Neural cell (in vitro differentiated cells): ENCODE data around the gene ITPA. TPM values are rescaled to one million over a fixed set of nuclear protein-coding genes. Genes with fewer than 3 reads are reported as not detected.

Experiments used
- H2AFZ ChIP-seq: fragments of 200-600, 300-800 bp; sonication (generic), shearing (Covaris generic); 2 replicates; pipeline ENCODE4 v1.6.0; 2014; ENCODE audit warnings: low read depth, mild to moderate bottlenecking, antibody characterized with exemption, low read length, moderate library complexity
- H3F3A ChIP-seq: fragments of 200-600 bp; shearing (Covaris generic); 2 replicates; pipeline ENCODE4 v1.6.1; 2016; ENCODE audit warnings: mild to moderate bottlenecking, moderate library complexity, mixed read lengths, antibody characterized with exemption, low read length; ENCODE audit not compliant: insufficient read depth, poor library complexity, severe bottlenecking
- H3K27ac ChIP-seq: fragments of 200-600, 300-800 bp; sonication (generic), shearing (Covaris generic); 2 replicates; pipeline ENCODE4 v1.5.1; 2014; ENCODE audit warnings: mild to moderate bottlenecking, low read length, moderate library complexity
- H3K27me3 ChIP-seq: fragments of 300-800, 200-600 bp; sonication (generic), shearing (Covaris generic); 2 replicates; pipeline ENCODE4 v1.6.0; 2014; ENCODE audit warnings: mild to moderate bottlenecking, low read depth, low read length, moderate library complexity; ENCODE audit not compliant: insufficient read depth
- H3K36me3 ChIP-seq: fragments of 300-800, 200-600 bp; sonication (generic), shearing (Covaris generic); 2 replicates; pipeline ENCODE4 v1.5.1; 2014; ENCODE audit warnings: mild to moderate bottlenecking, antibody characterized with exemption, low read length, moderate library complexity; ENCODE audit not compliant: insufficient read depth
- H3K4me2 ChIP-seq: fragments of 300-800, 200-600 bp; sonication (generic), shearing (Covaris generic); 2 replicates; pipeline ENCODE4 v1.6.0; 2014; ENCODE audit warnings: mild to moderate bottlenecking, low read length
- H3K4me3 ChIP-seq: fragments of 300-800, 200-600 bp; sonication (generic), shearing (Covaris generic); 2 replicates; pipeline ENCODE4 v1.5.1; 2014; ENCODE audit warnings: mild to moderate bottlenecking, low read length, moderate library complexity
- H3K79me2 ChIP-seq: fragments of 200-600 bp; shearing (Covaris generic); replicated peaks from 2 replicates; pipeline ENCODE4 v1.6.0; 2014; ENCODE audit warnings: mild to moderate bottlenecking, low read length, moderate library complexity; ENCODE audit not compliant: insufficient read depth
- H3K9ac ChIP-seq: fragments of 300-800, 200-600 bp; sonication (generic), shearing (Covaris generic); 2 replicates; pipeline ENCODE4 v1.6.1; 2016; ENCODE audit warnings: mild to moderate bottlenecking, low read length, mixed read lengths
- H3K9me2 ChIP-seq: fragments of 200-600 bp; shearing (Covaris generic); 2 replicates; pipeline ENCODE4 v1.6.1; 2016; ENCODE audit warnings: mild to moderate bottlenecking, low read length, mixed read lengths; ENCODE audit not compliant: insufficient read depth
- H3K9me3 ChIP-seq: fragments of 200-600, 300-800 bp; sonication (generic), shearing (Covaris generic); 2 replicates; pipeline ENCODE4 v1.6.1; 2016; ENCODE audit warnings: mild to moderate bottlenecking, mixed run types, low read length, moderate library complexity, mixed read lengths
- H4K20me1 ChIP-seq: fragments of 200-600 bp; shearing (Covaris generic); 2 replicates; pipeline ENCODE4 v1.6.1; 2016; ENCODE audit warnings: mild to moderate bottlenecking, mixed run types; ENCODE audit not compliant: insufficient read depth
- CTCF ChIP-seq: fragments of 450-650 bp; IDR thresholded peaks from 2 replicates; pipeline ENCODE4 v1.5.1; 2014; ENCODE audit warnings: antibody characterized with exemption, mild to moderate bottlenecking, moderate library complexity; ENCODE audit not compliant: poor library complexity, severe bottlenecking
- EP300 ChIP-seq: fragments of 450-650 bp; conservative IDR thresholded peaks from 2 replicates; pipeline ENCODE4 v1.6.1; 2014; ENCODE audit warnings: antibody characterized with exemption, mild to moderate bottlenecking, moderate library complexity; ENCODE audit not compliant: poor library complexity, severe bottlenecking
- EZH2 ChIP-seq: fragments of 200-600, 300-800 bp; shearing (Covaris generic), sonication (generic); IDR thresholded peaks from 2 replicates; pipeline ENCODE4 v1.6.1; 2014; ENCODE audit warnings: antibody characterized with exemption, low read length, borderline replicate concordance, mild to moderate bottlenecking; ENCODE audit not compliant: insufficient read depth, poor library complexity, severe bottlenecking
- MXI1 ChIP-seq: fragments of 450-650 bp; conservative IDR thresholded peaks from 2 replicates; pipeline ENCODE4 v1.6.1; 2014; ENCODE audit warnings: antibody characterized with exemption, mild to moderate bottlenecking; ENCODE audit not compliant: poor library complexity, severe bottlenecking
- POLR2AphosphoS5 ChIP-seq: IDR thresholded peaks from 2 replicates; pipeline ENCODE4 v1.6.1; 2012
- RAD21 ChIP-seq: fragments of 450-650 bp; conservative IDR thresholded peaks from 2 replicates; pipeline ENCODE4 v1.6.1; 2014; ENCODE audit warnings: antibody characterized with exemption, mild to moderate bottlenecking, moderate library complexity
- REST ChIP-seq: IDR thresholded peaks from 2 replicates; pipeline ENCODE4 v1.6.1; 2012; ENCODE audit warnings: borderline replicate concordance
- SMC3 ChIP-seq: fragments of 450-650 bp; conservative IDR thresholded peaks from 2 replicates; pipeline ENCODE4 v1.6.1; 2014; ENCODE audit warnings: antibody characterized with exemption, mild to moderate bottlenecking, moderate library complexity; ENCODE audit not compliant: poor library complexity
- TAF1 ChIP-seq: IDR thresholded peaks from 2 replicates; pipeline ENCODE4 v1.6.1; 2012; ENCODE audit warnings: low read depth
- polyA plus RNA-seq: library from polyadenylated mRNA; depleted of rRNA; stranded (reverse); fragments of >200 nt; gene quantifications from 2 replicates; pipeline ENCODE4 v1.2.3, GENCODE V29; 2014

The ITPA gene
- polyA plus RNA-seq, 1 donor from 2014 or later: 87.1 TPM

- no peak overlapping the region for H3K9ac ChIP-seq
- no peaks in the 10 kb centered on the region for H3F3A ChIP-seq
- peaks cover 7% of the 10 kb centered on the region for H3K9me3 ChIP-seq
- no peak for TF ChIP-seq MXI1
- TF ChIP-seq EZH2: no peak
- no peak for TF ChIP-seq POLR2AphosphoS5
- TF ChIP-seq RAD21: no peak
- no peak for TF ChIP-seq TAF1
- TF ChIP-seq SMC3: no peak
- no peak for TF ChIP-seq REST
- no peak for TF ChIP-seq CTCF
- no peak for TF ChIP-seq EP300
- no peaks in the 10 kb centered on the region for H3K79me2 ChIP-seq
- H3K4me3 ChIP-seq: no peak overlapping the region
- H3K27me3 ChIP-seq: peaks cover 33% of the 10 kb centered on the region
- H3K36me3 ChIP-seq: no peaks in the 10 kb centered on the region
- no peak overlapping the region for H3K4me2 ChIP-seq
- H4K20me1 ChIP-seq: no peaks in the 10 kb centered on the region
- no peaks in the 10 kb centered on the region for H3K9me2 ChIP-seq
- H2AFZ ChIP-seq: no peak overlapping the region
- H3K27ac ChIP-seq: no peak overlapping the region
These were observed 24.7 kb downstream of the ITPA start for GRCh38 chr20:3233991-3234498.

- H3K4me2 ChIP-seq: no peak overlapping the region
- peaks cover 51% of the 10 kb centered on the region for H3K27me3 ChIP-seq
- H3K9me2 ChIP-seq: no peaks in the 10 kb centered on the region
- no peaks in the 10 kb centered on the region for H3F3A ChIP-seq
- peaks cover 7% of the 10 kb centered on the region for H3K9me3 ChIP-seq
- H3K36me3 ChIP-seq: no peaks in the 10 kb centered on the region
- H3K79me2 ChIP-seq: no peaks in the 10 kb centered on the region
- no peak overlapping the region for H3K27ac ChIP-seq
- no peak overlapping the region for H3K9ac ChIP-seq
- no peak overlapping the region for H3K4me3 ChIP-seq
- TF ChIP-seq REST (no peak), RAD21 (no peak), MXI1 (no peak), EZH2 (no peak), TAF1 (no peak), EP300 (no peak), CTCF (no peak), SMC3 (no peak), POLR2AphosphoS5 (no peak)
- no peaks in the 10 kb centered on the region for H4K20me1 ChIP-seq
- no peak overlapping the region for H2AFZ ChIP-seq
These were observed 26.5 kb downstream of the ITPA start for GRCh38 chr20:3235666-3236324.
